HepG2 (cell line): Measurements from ENCODE around the gene RNASE11. TPM values are rescaled to one million over a fixed set of nuclear protein-coding genes. Genes with fewer than 3 reads are reported as not detected.

Experiments used
- CEBPG ChIP-seq: IDR thresholded peaks from 2 replicates; pipeline ENCODE4 v1.6.1; 2016
- HNF4A ChIP-seq: sonication (generic); formaldehyde crosslinking; IDR thresholded peaks from 2 replicates; pipeline ENCODE4 v1.4.0; 2020; ENCODE audit warnings: missing genetic modification reagents
- HNF4G ChIP-seq, 2 experiments: sonication (generic) in 1 of 2; formaldehyde crosslinking in 1 of 2; IDR thresholded peaks; 2 replicates each; pipeline versions ENCODE4 v1.4.0 to v1.6.1; 2011 to 2020; ENCODE audit warnings: borderline replicate concordance in 2 of 2, low read depth in 2 of 2, mild to moderate bottlenecking in 2 of 2, low read length in 1 of 2, missing genetic modification reagents in 1 of 2, moderate library complexity in 1 of 2
- MAFF ChIP-seq: IDR thresholded peaks from 2 replicates; pipeline ENCODE4 v1.6.1; 2011; ENCODE audit warnings: low read depth, low read length, improper control_type of control experiment
- MIXL1 ChIP-seq: IDR thresholded peaks from 2 replicates; pipeline ENCODE4 v1.6.1; 2016
- POGK ChIP-seq: sonication (generic); formaldehyde crosslinking; conservative IDR thresholded peaks from 2 replicates; pipeline ENCODE4 v1.8.0; 2022; ENCODE audit warnings: mild to moderate bottlenecking, moderate library complexity, missing genetic modification reagents
- RXRB ChIP-seq: IDR thresholded peaks from 2 replicates; pipeline ENCODE4 v1.6.1; 2016; ENCODE audit warnings: borderline replicate concordance, missing genetic modification reagents, missing compliant biosample characterization
- SALL1 ChIP-seq: sonication (generic); formaldehyde crosslinking; IDR thresholded peaks from 2 replicates; pipeline ENCODE4 v1.8.0; 2022; ENCODE audit warnings: mild to moderate bottlenecking, missing genetic modification reagents
- SAP130 ChIP-seq: IDR thresholded peaks from 2 replicates; pipeline ENCODE4 v1.6.1; 2016; ENCODE audit warnings: low read depth
- TCF7 ChIP-seq: sonication (generic); IDR thresholded peaks from 2 replicates; pipeline ENCODE4 v1.6.1; 2016; ENCODE audit warnings: antibody characterized with exemption, low read depth
- ZNF256 ChIP-seq: sonication (generic); formaldehyde crosslinking; conservative IDR thresholded peaks from 2 replicates; pipeline ENCODE4 v1.4.0; 2020; ENCODE audit warnings: missing genetic modification reagents
- ZNF317 ChIP-seq: sonication (generic); formaldehyde crosslinking; IDR thresholded peaks from 2 replicates; pipeline ENCODE4 v1.5.0; 2020; ENCODE audit warnings: mild to moderate bottlenecking, missing genetic modification reagents
- ZNF337 ChIP-seq: sonication (generic); formaldehyde crosslinking; IDR thresholded peaks from 2 replicates; pipeline ENCODE4 v1.5.1; 2020; ENCODE audit warnings: missing genetic modification reagents, low read depth, mild to moderate bottlenecking, borderline replicate concordance
- ZNF441 ChIP-seq: sonication (generic); formaldehyde crosslinking; IDR thresholded peaks from 2 replicates; pipeline ENCODE4 v1.7.0; 2021; ENCODE audit warnings: missing genetic modification reagents, borderline replicate concordance
- polyA plus RNA-seq, 8 experiments: library from polyadenylated mRNA; depleted of rRNA in 3 of 8; stranded (reverse) in 7 of 8; unstranded in 1 of 8; fragments of >200 nt; fragmentation: Illumina TruSeq in 4 of 8; extraction: Trizol in 4 of 8; gene quantifications; 2 replicates each; pipeline versions ENCODE4 v1.2.1 to v1.2.3, GENCODE V29; 2011 to 2016; ENCODE audit warnings: low read depth in 4 of 8, missing spikeins in 1 of 8, mixed read lengths in 1 of 8; ENCODE audit not compliant: insufficient read depth in 1 of 8
- total RNA-seq, 5 experiments: library from RNA; depleted of rRNA; stranded (reverse); fragments of >200 nt; fragmentation: Illumina TruSeq; extraction: Trizol; gene quantifications; 2 replicates each; pipeline ENCODE4 v1.2.3, GENCODE V29; 2016; ENCODE audit warnings: low read depth in 1 of 5
- TF ChIP-seq, protein P1 (sequence below): sonication (generic); formaldehyde crosslinking; IDR thresholded peaks from 2 replicates; pipeline ENCODE4 v1.4.0; 2020; ENCODE audit warnings: mild to moderate bottlenecking, missing genetic modification reagents
- TF ChIP-seq, protein P2 (sequence below): sonication (generic); formaldehyde crosslinking; IDR thresholded peaks from 2 replicates; pipeline ENCODE4 v1.4.0; 2020; ENCODE audit warnings: missing genetic modification reagents, low read depth, mild to moderate bottlenecking, borderline replicate concordance
- TF ChIP-seq, protein P3 (sequence below): sonication (generic); formaldehyde crosslinking; IDR thresholded peaks from 2 replicates; pipeline ENCODE4 v1.4.0; 2020; ENCODE audit warnings: missing genetic modification reagents
- TF ChIP-seq, protein P4 (sequence below), 2 experiments: sonication (generic) in 1 of 2; formaldehyde crosslinking in 1 of 2; IDR thresholded peaks; 2 replicates each; pipeline versions ENCODE4 v1.4.0 to v1.6.1; 2018 to 2020; ENCODE audit warnings: missing genetic modification reagents in 2 of 2, borderline replicate concordance in 1 of 2, low read depth in 1 of 2, mild to moderate bottlenecking in 1 of 2, missing biosample characterization in 1 of 2

Gene RNASE11
- total and polyA plus RNA-seq, 2 of the 13 experiments (the other 11 are each of a cell fraction or from before 2014, with no cell fraction given), result not detected

- TF ChIP-seq, protein P1, sequence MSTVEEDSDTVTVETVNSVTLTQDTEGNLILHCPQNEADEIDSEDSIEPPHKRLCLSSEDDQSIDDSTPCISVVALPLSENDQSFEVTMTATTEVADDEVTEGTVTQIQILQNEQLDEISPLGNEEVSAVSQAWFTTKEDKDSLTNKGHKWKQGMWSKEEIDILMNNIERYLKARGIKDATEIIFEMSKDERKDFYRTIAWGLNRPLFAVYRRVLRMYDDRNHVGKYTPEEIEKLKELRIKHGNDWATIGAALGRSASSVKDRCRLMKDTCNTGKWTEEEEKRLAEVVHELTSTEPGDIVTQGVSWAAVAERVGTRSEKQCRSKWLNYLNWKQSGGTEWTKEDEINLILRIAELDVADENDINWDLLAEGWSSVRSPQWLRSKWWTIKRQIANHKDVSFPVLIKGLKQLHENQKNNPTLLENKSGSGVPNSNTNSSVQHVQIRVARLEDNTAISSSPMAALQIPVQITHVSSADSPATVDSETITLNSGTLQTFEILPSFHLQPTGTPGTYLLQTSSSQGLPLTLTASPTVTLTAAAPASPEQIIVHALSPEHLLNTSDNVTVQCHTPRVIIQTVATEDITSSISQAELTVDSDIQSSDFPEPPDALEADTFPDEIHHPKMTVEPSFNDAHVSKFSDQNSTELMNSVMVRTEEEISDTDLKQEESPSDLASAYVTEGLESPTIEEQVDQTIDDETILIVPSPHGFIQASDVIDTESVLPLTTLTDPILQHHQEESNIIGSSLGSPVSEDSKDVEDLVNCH, result no peak
- TF ChIP-seq, protein P2, sequence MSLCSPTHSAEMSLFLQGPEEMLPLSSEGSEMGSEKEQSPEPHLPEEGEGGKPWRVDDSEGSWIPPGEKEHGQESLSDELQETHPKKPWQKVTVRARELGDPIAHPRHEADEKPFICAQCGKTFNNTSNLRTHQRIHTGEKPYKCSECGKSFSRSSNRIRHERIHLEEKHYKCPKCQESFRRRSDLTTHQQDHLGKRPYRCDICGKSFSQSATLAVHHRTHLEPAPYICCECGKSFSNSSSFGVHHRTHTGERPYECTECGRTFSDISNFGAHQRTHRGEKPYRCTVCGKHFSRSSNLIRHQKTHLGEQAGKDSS, result peak; percentile 63; the same call in 1 of the 2 replicates
- peak; percentile 66 for TF ChIP-seq SAP130 (CRISPR knock-in tag)
- TF ChIP-seq RXRB (CRISPR knock-in tag), result peak; percentile 28; the same call in 1 of the 2 replicates
- 0 out of 2 replicates have a peak, but pooled peaks have one; percentile 44 for TF ChIP-seq ZNF337 (CRISPR knock-in tag)
- peak; percentile 57 for TF ChIP-seq CEBPG (CRISPR knock-in tag)
- TF ChIP-seq SALL1 (CRISPR knock-in tag), result peak; percentile 41; the same call in 1 of the 2 replicates
- peak; percentile 49 for TF ChIP-seq HNF4G (IDR thresholded peaks at IDR 0.05; ENCODE audit: borderline replicate concordance, low read depth, low read length)
- TF ChIP-seq HNF4G (CRISPR knock-in tag; IDR thresholded peaks at IDR 0.05; ENCODE audit: borderline replicate concordance, low read depth), result no peak
- TF ChIP-seq, protein P3, sequence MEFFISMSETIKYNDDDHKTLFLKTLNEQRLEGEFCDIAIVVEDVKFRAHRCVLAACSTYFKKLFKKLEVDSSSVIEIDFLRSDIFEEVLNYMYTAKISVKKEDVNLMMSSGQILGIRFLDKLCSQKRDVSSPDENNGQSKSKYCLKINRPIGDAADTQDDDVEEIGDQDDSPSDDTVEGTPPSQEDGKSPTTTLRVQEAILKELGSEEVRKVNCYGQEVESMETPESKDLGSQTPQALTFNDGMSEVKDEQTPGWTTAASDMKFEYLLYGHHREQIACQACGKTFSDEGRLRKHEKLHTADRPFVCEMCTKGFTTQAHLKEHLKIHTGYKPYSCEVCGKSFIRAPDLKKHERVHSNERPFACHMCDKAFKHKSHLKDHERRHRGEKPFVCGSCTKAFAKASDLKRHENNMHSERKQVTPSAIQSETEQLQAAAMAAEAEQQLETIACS (CRISPR knock-in tag), result no peak
- TF ChIP-seq ZNF441 (CRISPR knock-in tag), result 0 out of 2 replicates have a peak, but pooled peaks have one; percentile 32
- peak; percentile 85 for TF ChIP-seq TCF7
- TF ChIP-seq MIXL1, result peak; percentile 12; the same call in 1 of the 2 replicates
- 0 out of 2 replicates have a peak, but pooled peaks have one; percentile 75 for TF ChIP-seq ZNF317 (CRISPR knock-in tag)
- peak; percentile 58 for TF ChIP-seq HNF4A (CRISPR knock-in tag)
- TF ChIP-seq POGK (CRISPR knock-in tag), result no peak
- TF ChIP-seq, protein P4, sequence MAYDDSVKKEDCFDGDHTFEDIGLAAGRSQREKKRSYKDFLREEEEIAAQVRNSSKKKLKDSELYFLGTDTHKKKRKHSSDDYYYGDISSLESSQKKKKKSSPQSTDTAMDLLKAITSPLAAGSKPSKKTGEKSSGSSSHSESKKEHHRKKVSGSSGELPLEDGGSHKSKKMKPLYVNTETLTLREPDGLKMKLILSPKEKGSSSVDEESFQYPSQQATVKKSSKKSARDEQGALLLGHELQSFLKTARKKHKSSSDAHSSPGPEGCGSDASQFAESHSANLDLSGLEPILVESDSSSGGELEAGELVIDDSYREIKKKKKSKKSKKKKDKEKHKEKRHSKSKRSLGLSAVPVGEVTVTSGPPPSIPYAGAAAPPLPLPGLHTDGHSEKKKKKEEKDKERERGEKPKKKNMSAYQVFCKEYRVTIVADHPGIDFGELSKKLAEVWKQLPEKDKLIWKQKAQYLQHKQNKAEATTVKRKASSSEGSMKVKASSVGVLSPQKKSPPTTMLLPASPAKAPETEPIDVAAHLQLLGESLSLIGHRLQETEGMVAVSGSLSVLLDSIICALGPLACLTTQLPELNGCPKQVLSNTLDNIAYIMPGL (CRISPR knock-in tag; IDR thresholded peaks at IDR 0.05; ENCODE audit: borderline replicate concordance in 1 of 2, low read depth in 1 of 2), result 0 out of 4 replicates have a peak, but pooled peaks of 1 of the 2 experiments have one; percentile 20
- no peak for TF ChIP-seq ZNF256 (CRISPR knock-in tag)
- no peak for TF ChIP-seq MAFF
Observed at GRCh38 chr14:20620798-20621478, 33.1 kb upstream of the RNASE11 start (continued).
